ENCODE data around the gene ABHD12B. TPM values are rescaled to one million over a fixed set of nuclear protein-coding genes. Genes with fewer than 3 reads are reported as not detected.
A peak's percentile ranks its signal among the peaks of the same experiment; 100 is the strongest.

ABHD12B gene
- polyA plus RNA-seq, 3 donors, result 0.45 to 0.54 TPM; not detected in 1

- H4K20me1 ChIP-seq (ENCODE audit: insufficient read depth, low read length), result no peaks in the 10 kb centered on the region
- WGBS (ENCODE audit: insufficient coverage), result 100% methylated on average over 4 of the region's 8 CpGs
- H3K79me2 ChIP-seq (ENCODE audit: insufficient read depth, low read length), result no peaks in the 10 kb centered on the region
- no peak for TF ChIP-seq CTCF (IDR thresholded peaks at IDR 0.05)
- no peaks in the 10 kb centered on the region for H3K9me3 ChIP-seq (replicated peaks in 1 of 2; ENCODE audit: control insufficient read depth in 1 of 2, insufficient read depth in 1 of 2, low read length in 2 of 2)
- Mint-ChIP-seq H3K36me3 (peaks cover 22 to 31% of the 10 kb centered on the region in 2 donors), H3K4me3 (no peak overlapping the region), H3K27me3 (ENCODE audit: low read depth in 3 of 3) (no peaks in the 10 kb centered on the region), H3K9me3 (no peaks in the 10 kb centered on the region), H3K4me1 (peaks cover 4% of the 10 kb centered on the region), H3K27ac (peak overlapping the region in 1 of 7 donors; percentile 80)
- no peak for DNase-seq
- no peak overlapping the region for H3K4me2 ChIP-seq (replicated peaks; ENCODE audit: extremely low read depth, low read length, poor library complexity, severe bottlenecking)
- intact Hi-C loops (cut with micrococcal nuclease), result no loop called here
- peaks cover 5 to 37% of the 10 kb centered on the region in 2 donors for H3K36me3 ChIP-seq (replicated peaks in 1 of 2; ENCODE audit: control insufficient read depth in 1 of 2, insufficient read depth in 2 of 2, low read length in 2 of 2)
- H2AFZ ChIP-seq (ENCODE audit: insufficient read depth, low read depth, low read length, poor library complexity, severe bottlenecking), result no peak overlapping the region
- H3K27ac ChIP-seq (ENCODE audit: low read depth in 1 of 2, low read length in 2 of 2), result no peak overlapping the region
- no peak overlapping the region for H3K4me3 ChIP-seq (replicated peaks in 1 of 3; ENCODE audit: low read depth in 2 of 3, low read length in 3 of 3)
- H3K9ac ChIP-seq (ENCODE audit: insufficient read depth, low read length, poor library complexity, severe bottlenecking), result no peak overlapping the region
- H3K4me1 ChIP-seq (ENCODE audit: control insufficient read depth in 1 of 2, insufficient read depth in 2 of 2, low read length in 2 of 2), result no peaks in the 10 kb centered on the region
- no peaks in the 10 kb centered on the region for H3K27me3 ChIP-seq (ENCODE audit: control insufficient read depth in 2 of 2, insufficient read depth in 2 of 2, low read length in 2 of 2)
Observed at GRCh38 chr14:50882932-50883826, 11.3 kb downstream of the ABHD12B start.

GRCh38 chr14:50883827-50884197 is 12.0 kb downstream of the ABHD12B start:
- no peaks in the 10 kb centered on the region for H3K4me1 ChIP-seq (ENCODE audit: control insufficient read depth in 1 of 2, insufficient read depth in 2 of 2, low read length in 2 of 2)
- Mint-ChIP-seq H3K4me1 (peaks cover 5% of the 10 kb centered on the region), H3K27ac (no peak overlapping the region), H3K27me3 (ENCODE audit: low read depth in 3 of 3) (no peaks in the 10 kb centered on the region), H3K9me3 (peaks cover 0 to 2% (median 0%) of the 10 kb centered on the region in 7 donors), H3K4me3 (no peak overlapping the region), H3K36me3 (peaks cover 26 to 36% of the 10 kb centered on the region in 2 donors)
- whole genome bisulfite sequencing (ENCODE audit: insufficient coverage), result no CpG with 5 or more reads among the region's 1 CpG
- H3K36me3 ChIP-seq (replicated peaks in 1 of 2; ENCODE audit: control insufficient read depth in 1 of 2, insufficient read depth in 2 of 2, low read length in 2 of 2), result peaks cover 5 to 43% of the 10 kb centered on the region in 2 donors
- H3K9me3 ChIP-seq (replicated peaks in 1 of 2; ENCODE audit: control insufficient read depth in 1 of 2, insufficient read depth in 1 of 2, low read length in 2 of 2), result no peaks in the 10 kb centered on the region
- H4K20me1 ChIP-seq (ENCODE audit: insufficient read depth, low read length), result no peaks in the 10 kb centered on the region
- DNase-seq, result no peak
- H3K79me2 ChIP-seq (ENCODE audit: insufficient read depth, low read length), result no peaks in the 10 kb centered on the region
- no peak overlapping the region for H2AFZ ChIP-seq (ENCODE audit: insufficient read depth, low read depth, low read length, poor library complexity, severe bottlenecking)
- H3K4me3 ChIP-seq (replicated peaks in 1 of 3; ENCODE audit: low read depth in 2 of 3, low read length in 3 of 3), result no peak overlapping the region
- no peak overlapping the region for H3K9ac ChIP-seq (ENCODE audit: insufficient read depth, low read length, poor library complexity, severe bottlenecking)
- H3K4me2 ChIP-seq (replicated peaks; ENCODE audit: extremely low read depth, low read length, poor library complexity, severe bottlenecking), result no peak overlapping the region
- H3K27me3 ChIP-seq (ENCODE audit: control insufficient read depth in 2 of 2, insufficient read depth in 2 of 2, low read length in 2 of 2), result no peaks in the 10 kb centered on the region
- H3K27ac ChIP-seq (ENCODE audit: low read depth in 1 of 2, low read length in 2 of 2), result no peak overlapping the region
- intact Hi-C loops (cut with micrococcal nuclease), result no loop called here
- no peak for TF ChIP-seq CTCF (IDR thresholded peaks at IDR 0.05)

All from CD14-positive monocyte (primary cell).